Panc1 (cell line): ENCODE measurements around the gene C1orf226. TPM values are rescaled to one million over a fixed set of nuclear protein-coding genes. Genes with fewer than 3 reads are reported as not detected.

ENCODE experiments used
- ATAC-seq: fragments of 200-7000 bp; cut with Tn5 transposase; 2 replicates; pipeline ENCODE4 v1.9.1; 2020; ENCODE audit warnings: mild to moderate bottlenecking, moderate library complexity
- BruUV-seq: library from RNA; stranded (reverse); fragments of 400-500 nt; replicated peaks from 2 replicates; lab custom pipeline; 2021; lab: Mats Ljungman, UMichigan
- CTCF ChIA-PET: fragments of 300-600 bp; sonication (Branson Sonifier 250); formaldehyde crosslinking; loops from one replicate; lab custom pipeline; 2022; ENCODE audit warnings: antibody characterized with exemption; lab: Charles Lee
- POLR2A ChIA-PET: fragments of 300-600 bp; sonication (Branson Sonifier 250); formaldehyde crosslinking; loops from one replicate; lab custom pipeline; 2022; ENCODE audit warnings: antibody characterized with exemption; lab: Charles Lee
- DNase-seq: peaks from one replicate; pipeline ENCODE4 v3.0.0-alpha.2; 2010; ENCODE audit warnings: low read depth, low spot score
- H3K27ac ChIP-seq: 2 replicates; pipeline ENCODE4 v1.5.1; 2011; ENCODE audit warnings: mild to moderate bottlenecking, low read length, inconsistent platforms
- H3K27me3 ChIP-seq: fragments of 200-500 bp; sonication (Bioruptor generic); 2 replicates; pipeline ENCODE4 v1.6.0; 2014; ENCODE audit warnings: low read length, inconsistent platforms; ENCODE audit not compliant: control insufficient read depth, insufficient read depth
- H3K36me3 ChIP-seq: fragments of 200-500 bp; sonication (Bioruptor generic); 2 replicates; pipeline ENCODE4 v1.5.1; 2014; ENCODE audit warnings: inconsistent platforms, mild to moderate bottlenecking, low read length, moderate library complexity; ENCODE audit not compliant: control insufficient read depth, insufficient read depth
- H3K4me1 ChIP-seq: 2 replicates; pipeline ENCODE4 v1.5.1; 2011; ENCODE audit warnings: inconsistent platforms, mild to moderate bottlenecking, low read length, moderate library complexity; ENCODE audit not compliant: control insufficient read depth, insufficient read depth
- H3K4me3 ChIP-seq, 2 experiments: 2 replicates each; pipeline ENCODE4 v1.5.1; 2011 to 2012; ENCODE audit warnings: low read depth in 2 of 2, low read length in 2 of 2, mild to moderate bottlenecking in 2 of 2, inconsistent platforms in 1 of 2, moderate library complexity in 1 of 2
- H3K9me3 ChIP-seq: fragments of 200-500 bp; sonication (Bioruptor generic); 2 replicates; pipeline ENCODE4 v1.5.1; 2014; ENCODE audit warnings: low read depth, mild to moderate bottlenecking, inconsistent platforms, low read length, moderate library complexity; ENCODE audit not compliant: control insufficient read depth, insufficient read depth
- POLR2AphosphoS5 ChIP-seq: IDR thresholded peaks from 2 replicates; pipeline ENCODE4 v1.6.1; 2012; ENCODE audit warnings: mild to moderate bottlenecking, low read depth, low read length, moderate library complexity
- SIN3A ChIP-seq: IDR thresholded peaks from 2 replicates; pipeline ENCODE4 v1.6.1; 2012; ENCODE audit warnings: low read depth, mild to moderate bottlenecking, low read length, moderate library complexity, borderline replicate concordance; ENCODE audit not compliant: insufficient read depth
- TCF7L2 ChIP-seq: IDR thresholded peaks from 2 replicates; pipeline ENCODE4 v1.6.1; 2011; ENCODE audit warnings: mild to moderate bottlenecking, low read depth, low read length, inconsistent platforms
- in situ Hi-C: cut with HindIII; loops from 2 replicates; pipeline ENCODE4 v1.10.0; 2016; ENCODE audit warnings: low sequenced_read_pairs, low pct_unique_long_range_greater_than_20kb
- intact Hi-C: fragments of 100-400 bp; cut with micrococcal nuclease; formaldehyde crosslinking; loops from one replicate; pipeline ENCODE4 v1.10.0; 2022; ENCODE audit not compliant: unreplicated experiment
- total RNA-seq: library from RNA; stranded (reverse); gene quantifications from one replicate; pipeline ENCODE4 v1.2.1, GENCODE V29; 2021; ENCODE audit not compliant: unreplicated experiment
- TF ChIP-seq, protein P1 (sequence below), 2 experiments: IDR thresholded peaks; 2 replicates each; pipeline ENCODE4 v1.6.1; 2011 to 2012; ENCODE audit warnings: low read depth in 2 of 2, control low read depth in 1 of 2, low read length in 1 of 2, mild to moderate bottlenecking in 1 of 2, moderate library complexity in 1 of 2; ENCODE audit not compliant: insufficient read depth in 1 of 2
- TF ChIP-seq, protein P2 (sequence below): fragments of 450-650 bp; IDR thresholded peaks from 2 replicates; pipeline ENCODE4 v1.5.1; 2017; ENCODE audit warnings: mild to moderate bottlenecking

The C1orf226 gene
- total RNA-seq, 1 experiment from 2014 or later: 38.4 TPM

DNA sequence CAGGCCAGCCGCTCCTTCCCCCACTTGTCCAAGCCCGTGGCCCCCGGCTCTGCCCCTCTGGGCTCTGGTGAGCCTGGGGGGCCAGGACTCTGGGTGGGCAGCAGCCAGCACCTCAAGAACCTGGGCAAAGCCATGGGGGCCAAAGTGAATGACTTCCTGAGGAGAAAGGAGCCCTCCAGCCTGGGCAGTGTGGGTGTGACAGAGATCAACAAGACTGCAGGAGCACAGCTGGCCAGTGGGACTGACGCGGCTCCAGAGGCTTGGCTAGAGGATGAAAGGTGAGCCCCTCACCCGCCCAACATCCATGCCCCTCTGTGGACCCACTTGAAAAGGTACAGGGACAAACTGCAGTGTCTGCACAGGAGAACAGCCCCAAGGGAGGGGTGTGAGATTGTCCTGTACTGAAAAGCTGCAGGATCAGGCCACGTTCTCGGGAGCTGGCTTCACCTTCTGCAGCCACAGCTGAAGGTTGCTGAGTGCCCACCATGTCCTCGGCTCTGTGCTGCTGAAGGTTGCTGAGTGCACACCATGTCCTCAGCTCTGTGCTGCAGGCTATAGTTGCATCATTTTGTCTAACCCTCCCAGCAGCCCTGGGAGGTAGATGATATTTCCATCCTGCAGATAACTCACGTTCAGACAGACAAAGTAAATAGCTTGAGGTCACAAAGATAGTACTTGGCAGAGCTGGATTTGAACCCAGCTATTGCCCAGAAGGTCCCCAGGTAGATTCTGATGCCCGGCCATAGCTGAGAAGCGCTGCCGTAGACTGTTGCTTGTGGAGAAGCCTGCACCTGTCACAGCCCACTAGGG is 618 bp downstream of the C1orf226 start:
- H3K27me3 ChIP-seq: no peaks in the 10 kb centered on the region
- intact Hi-C loops: no loop called here
- TF ChIP-seq, protein P1, sequence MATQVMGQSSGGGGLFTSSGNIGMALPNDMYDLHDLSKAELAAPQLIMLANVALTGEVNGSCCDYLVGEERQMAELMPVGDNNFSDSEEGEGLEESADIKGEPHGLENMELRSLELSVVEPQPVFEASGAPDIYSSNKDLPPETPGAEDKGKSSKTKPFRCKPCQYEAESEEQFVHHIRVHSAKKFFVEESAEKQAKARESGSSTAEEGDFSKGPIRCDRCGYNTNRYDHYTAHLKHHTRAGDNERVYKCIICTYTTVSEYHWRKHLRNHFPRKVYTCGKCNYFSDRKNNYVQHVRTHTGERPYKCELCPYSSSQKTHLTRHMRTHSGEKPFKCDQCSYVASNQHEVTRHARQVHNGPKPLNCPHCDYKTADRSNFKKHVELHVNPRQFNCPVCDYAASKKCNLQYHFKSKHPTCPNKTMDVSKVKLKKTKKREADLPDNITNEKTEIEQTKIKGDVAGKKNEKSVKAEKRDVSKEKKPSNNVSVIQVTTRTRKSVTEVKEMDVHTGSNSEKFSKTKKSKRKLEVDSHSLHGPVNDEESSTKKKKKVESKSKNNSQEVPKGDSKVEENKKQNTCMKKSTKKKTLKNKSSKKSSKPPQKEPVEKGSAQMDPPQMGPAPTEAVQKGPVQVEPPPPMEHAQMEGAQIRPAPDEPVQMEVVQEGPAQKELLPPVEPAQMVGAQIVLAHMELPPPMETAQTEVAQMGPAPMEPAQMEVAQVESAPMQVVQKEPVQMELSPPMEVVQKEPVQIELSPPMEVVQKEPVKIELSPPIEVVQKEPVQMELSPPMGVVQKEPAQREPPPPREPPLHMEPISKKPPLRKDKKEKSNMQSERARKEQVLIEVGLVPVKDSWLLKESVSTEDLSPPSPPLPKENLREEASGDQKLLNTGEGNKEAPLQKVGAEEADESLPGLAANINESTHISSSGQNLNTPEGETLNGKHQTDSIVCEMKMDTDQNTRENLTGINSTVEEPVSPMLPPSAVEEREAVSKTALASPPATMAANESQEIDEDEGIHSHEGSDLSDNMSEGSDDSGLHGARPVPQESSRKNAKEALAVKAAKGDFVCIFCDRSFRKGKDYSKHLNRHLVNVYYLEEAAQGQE (IDR thresholded peaks at IDR 0.05; ENCODE audit: insufficient read depth in 1 of 2, low read depth in 2 of 2, low read length in 1 of 2): no peak
- TF ChIP-seq SIN3A (no peak), POLR2AphosphoS5 (no peak), TCF7L2 (no peak)
- TF ChIP-seq, protein P2, sequence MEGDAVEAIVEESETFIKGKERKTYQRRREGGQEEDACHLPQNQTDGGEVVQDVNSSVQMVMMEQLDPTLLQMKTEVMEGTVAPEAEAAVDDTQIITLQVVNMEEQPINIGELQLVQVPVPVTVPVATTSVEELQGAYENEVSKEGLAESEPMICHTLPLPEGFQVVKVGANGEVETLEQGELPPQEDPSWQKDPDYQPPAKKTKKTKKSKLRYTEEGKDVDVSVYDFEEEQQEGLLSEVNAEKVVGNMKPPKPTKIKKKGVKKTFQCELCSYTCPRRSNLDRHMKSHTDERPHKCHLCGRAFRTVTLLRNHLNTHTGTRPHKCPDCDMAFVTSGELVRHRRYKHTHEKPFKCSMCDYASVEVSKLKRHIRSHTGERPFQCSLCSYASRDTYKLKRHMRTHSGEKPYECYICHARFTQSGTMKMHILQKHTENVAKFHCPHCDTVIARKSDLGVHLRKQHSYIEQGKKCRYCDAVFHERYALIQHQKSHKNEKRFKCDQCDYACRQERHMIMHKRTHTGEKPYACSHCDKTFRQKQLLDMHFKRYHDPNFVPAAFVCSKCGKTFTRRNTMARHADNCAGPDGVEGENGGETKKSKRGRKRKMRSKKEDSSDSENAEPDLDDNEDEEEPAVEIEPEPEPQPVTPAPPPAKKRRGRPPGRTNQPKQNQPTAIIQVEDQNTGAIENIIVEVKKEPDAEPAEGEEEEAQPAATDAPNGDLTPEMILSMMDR: no peak
- H3K4me1 ChIP-seq: no peaks in the 10 kb centered on the region
- no peak for ATAC-seq
- no peak overlapping the region for H3K4me3 ChIP-seq
- in situ Hi-C loops: no loop called here
- no peak overlapping the region for H3K27ac ChIP-seq
- no peaks in the 10 kb centered on the region for H3K36me3 ChIP-seq
- POLR2A ChIA-PET: no interaction called here
- no peak for DNase-seq
- BruUV-seq: no TSS peak
- CTCF ChIA-PET: interaction anchor here (0.6 kb wide), 1 partner anchor 10 kb away, joined by 3 read pairs; no protein-coding TSS in a partner anchor
- no peaks in the 10 kb centered on the region for H3K9me3 ChIP-seq

DNA sequence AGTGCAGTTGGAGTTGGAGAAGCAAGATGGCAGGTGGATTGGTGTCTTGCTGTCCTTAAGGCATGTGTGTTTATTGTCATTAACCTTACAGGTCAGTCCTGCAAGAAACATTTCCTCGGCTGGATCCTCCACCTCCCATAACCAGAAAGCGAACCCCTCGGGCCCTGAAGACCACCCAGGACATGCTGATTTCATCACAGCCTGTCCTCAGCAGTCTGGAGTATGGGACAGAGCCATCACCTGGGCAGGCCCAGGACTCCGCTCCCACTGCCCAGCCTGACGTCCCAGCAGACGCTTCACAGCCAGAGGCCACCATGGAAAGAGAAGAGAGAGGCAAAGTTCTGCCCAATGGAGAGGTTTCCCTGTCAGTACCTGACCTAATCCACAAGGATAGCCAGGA is 1.6 kb downstream of the C1orf226 start:
- no peak overlapping the region for H3K27ac ChIP-seq
- H3K27me3 ChIP-seq: no peaks in the 10 kb centered on the region
- no TSS peak for BruUV-seq
- no peaks in the 10 kb centered on the region for H3K9me3 ChIP-seq
- DNase-seq (no peak), ATAC-seq (no peak)
- no peak overlapping the region for H3K4me3 ChIP-seq
- CTCF ChIA-PET: no interaction called here
- H3K36me3 ChIP-seq: no peaks in the 10 kb centered on the region
- intact Hi-C loops: no loop called here
- H3K4me1 ChIP-seq: peaks cover 3% of the 10 kb centered on the region; the same call in 1 of the 2 replicates
- POLR2A ChIA-PET: interaction anchor here (0.9 kb wide), 1 partner anchor 243 kb away, joined by 3 read pairs; no protein-coding TSS in a partner anchor
- no peak for TF ChIP-seq POLR2AphosphoS5
- TF ChIP-seq, protein P2: no peak
- TF ChIP-seq, protein P1 (IDR thresholded peaks at IDR 0.05; ENCODE audit: insufficient read depth in 1 of 2, low read depth in 2 of 2, low read length in 1 of 2): no peak
- in situ Hi-C loops: no loop called here
